HEK293 (cell line): Measurements from ENCODE around the gene ACYP1.

Experiments used
- CTCF ChIA-PET: fragments of 350-600 bp; formaldehyde crosslinking; extraction: SDS; loops from one replicate; lab custom pipeline; 2021; ENCODE audit warnings: antibody characterized with exemption; lab: Yijun Ruan, JAX
- POLR2A ChIA-PET: fragments of 300-600 bp; formaldehyde crosslinking; extraction: SDS; loops from one replicate; lab custom pipeline; 2020; ENCODE audit warnings: antibody characterized with exemption, inconsistent platforms; lab: Yijun Ruan, JAX
- H3K27ac ChIP-seq: fragments of 200-500 bp; sonication (Bioruptor generic); 2 replicates; pipeline ENCODE4 v1.5.1; 2014; ENCODE audit warnings: low read depth, low read length, control low read depth, inconsistent platforms; ENCODE audit errors: extremely low read depth
- H3K36me3 ChIP-seq, 2 experiments: fragments of 200-500 bp in 1 of 2; sonication (Bioruptor generic) in 1 of 2; 1 replicate in 1 of 2; 2 replicates in 1 of 2; pipeline ENCODE4 v1.5.1; 2014 to 2017; ENCODE audit warnings: inconsistent platforms in 2 of 2, low read length in 2 of 2; ENCODE audit not compliant: control insufficient read depth in 2 of 2, insufficient read depth in 1 of 2
- H3K4me1 ChIP-seq: fragments of 200-500 bp; sonication (Bioruptor generic); 2 replicates; pipeline ENCODE4 v1.5.1; 2014; ENCODE audit warnings: mild to moderate bottlenecking, low read length, inconsistent platforms; ENCODE audit not compliant: control insufficient read depth, insufficient read depth
- H3K4me3 ChIP-seq: 2 replicates; pipeline ENCODE4 v1.5.1; 2011; ENCODE audit warnings: low read depth, mild to moderate bottlenecking, control low read depth, low read length, moderate library complexity
- H3K9me3 ChIP-seq: fragments of 200-500 bp; sonication (Bioruptor generic); 2 replicates; pipeline ENCODE4 v1.5.1; 2014; ENCODE audit warnings: low read depth, low read length, inconsistent platforms; ENCODE audit not compliant: control insufficient read depth, insufficient read depth
- KLF1 ChIP-seq: fragments of 450-650 bp; formaldehyde crosslinking; IDR thresholded peaks from 2 replicates; pipeline ENCODE4 v1.5.1; 2016; ENCODE audit warnings: missing biosample characterization, missing genetic modification characterization
- KLF16 ChIP-seq: fragments of 450-650 bp; formaldehyde crosslinking; IDR thresholded peaks from 2 replicates; pipeline ENCODE4 v1.5.1; 2017; ENCODE audit warnings: missing biosample characterization, missing genetic modification characterization
- SETDB1 ChIP-seq: IDR thresholded peaks from one replicate; pipeline ENCODE4 v1.6.1; 2017; ENCODE audit warnings: mild to moderate bottlenecking, low read length, moderate library complexity, mixed read lengths; ENCODE audit not compliant: insufficient read length
- ZFP37 ChIP-seq: fragments of 450-650 bp; formaldehyde crosslinking; IDR thresholded peaks from 2 replicates; pipeline ENCODE4 v1.5.1; 2016; ENCODE audit warnings: missing biosample characterization, missing genetic modification characterization
- ZNF146 ChIP-seq: fragments of 450-650 bp; formaldehyde crosslinking; IDR thresholded peaks from 2 replicates; pipeline ENCODE4 v1.5.1; 2016; ENCODE audit warnings: missing biosample characterization, missing genetic modification characterization
- ZNF155 ChIP-seq: fragments of 450-650 bp; formaldehyde crosslinking; IDR thresholded peaks from 2 replicates; pipeline ENCODE4 v1.5.1; 2016; ENCODE audit warnings: missing biosample characterization, missing genetic modification characterization
- ZNF19 ChIP-seq: fragments of 450-650 bp; formaldehyde crosslinking; IDR thresholded peaks from 2 replicates; pipeline ENCODE4; 2016; ENCODE audit warnings: missing biosample characterization, missing genetic modification characterization, low read depth
- ZNF350 ChIP-seq: fragments of 450-650 bp; formaldehyde crosslinking; IDR thresholded peaks from 2 replicates; pipeline ENCODE4 v1.5.0; 2017; ENCODE audit warnings: missing biosample characterization, mild to moderate bottlenecking, missing genetic modification characterization
- ZNF394 ChIP-seq: fragments of 450-650 bp; formaldehyde crosslinking; IDR thresholded peaks from 2 replicates; pipeline ENCODE4 v1.5.1; 2016; ENCODE audit warnings: missing biosample characterization, missing genetic modification characterization, mild to moderate bottlenecking, moderate library complexity, borderline replicate concordance
- ZNF433 ChIP-seq: fragments of 450-650 bp; formaldehyde crosslinking; IDR thresholded peaks from 2 replicates; pipeline ENCODE4 v1.5.1; 2016; ENCODE audit warnings: missing biosample characterization, missing genetic modification characterization, low read depth
- ZNF596 ChIP-seq: fragments of 450-650 bp; IDR thresholded peaks from 2 replicates; pipeline ENCODE4 v1.5.0; 2018; ENCODE audit warnings: missing biosample characterization, mild to moderate bottlenecking, missing genetic modification characterization, moderate library complexity
- ZNF610 ChIP-seq: fragments of 450-650 bp; formaldehyde crosslinking; IDR thresholded peaks from 2 replicates; pipeline ENCODE4 v1.5.1; 2016; ENCODE audit warnings: missing biosample characterization, missing genetic modification characterization, borderline replicate concordance
- ZNF624 ChIP-seq: fragments of 450-650 bp; formaldehyde crosslinking; IDR thresholded peaks from 2 replicates; pipeline ENCODE4 v1.5.1; 2017; ENCODE audit warnings: missing biosample characterization, missing genetic modification characterization
- ZNF654 ChIP-seq: fragments of 450-650 bp; formaldehyde crosslinking; IDR thresholded peaks from 2 replicates; pipeline ENCODE4 v1.5.1; 2016; ENCODE audit warnings: low read depth, missing biosample characterization, missing genetic modification characterization
- ZNF701 ChIP-seq: fragments of 450-650 bp; formaldehyde crosslinking; IDR thresholded peaks from 2 replicates; pipeline ENCODE4 v1.5.1; 2016; ENCODE audit warnings: missing biosample characterization, missing genetic modification characterization
- ZNF768 ChIP-seq: fragments of 450-650 bp; formaldehyde crosslinking; IDR thresholded peaks from 2 replicates; pipeline ENCODE4 v1.5.1; 2018; ENCODE audit warnings: missing biosample characterization, mild to moderate bottlenecking, missing genetic modification characterization
- ZNF791 ChIP-seq: fragments of 450-650 bp; formaldehyde crosslinking; IDR thresholded peaks from 2 replicates; pipeline ENCODE4 v1.5.1; 2016; ENCODE audit warnings: missing biosample characterization, missing genetic modification characterization
- TF ChIP-seq, protein P1 (sequence below): fragments of 450-650 bp; formaldehyde crosslinking; IDR thresholded peaks from 2 replicates; pipeline ENCODE4 v1.5.1; 2016; ENCODE audit warnings: missing biosample characterization, missing genetic modification characterization
- TF ChIP-seq, protein P2 (sequence below): fragments of 450-650 bp; formaldehyde crosslinking; IDR thresholded peaks from 2 replicates; pipeline ENCODE4 v1.5.1; 2017; ENCODE audit warnings: missing biosample characterization, mild to moderate bottlenecking, missing genetic modification characterization, moderate library complexity
- TF ChIP-seq, protein P3 (sequence below): fragments of 450-650 bp; formaldehyde crosslinking; conservative IDR thresholded peaks from 2 replicates; pipeline ENCODE4 v1.5.1; 2016; ENCODE audit warnings: low read depth, missing biosample characterization, missing genetic modification characterization
- TF ChIP-seq, protein P4 (sequence below): fragments of 450-650 bp; formaldehyde crosslinking; IDR thresholded peaks from 2 replicates; pipeline ENCODE4 v1.5.1; 2016; ENCODE audit warnings: missing biosample characterization, missing genetic modification characterization
- TF ChIP-seq, protein P5 (sequence below): fragments of 450-650 bp; formaldehyde crosslinking; IDR thresholded peaks from 2 replicates; pipeline ENCODE4; 2016; ENCODE audit warnings: missing biosample characterization, missing genetic modification characterization

The ACYP1 gene

DNA sequence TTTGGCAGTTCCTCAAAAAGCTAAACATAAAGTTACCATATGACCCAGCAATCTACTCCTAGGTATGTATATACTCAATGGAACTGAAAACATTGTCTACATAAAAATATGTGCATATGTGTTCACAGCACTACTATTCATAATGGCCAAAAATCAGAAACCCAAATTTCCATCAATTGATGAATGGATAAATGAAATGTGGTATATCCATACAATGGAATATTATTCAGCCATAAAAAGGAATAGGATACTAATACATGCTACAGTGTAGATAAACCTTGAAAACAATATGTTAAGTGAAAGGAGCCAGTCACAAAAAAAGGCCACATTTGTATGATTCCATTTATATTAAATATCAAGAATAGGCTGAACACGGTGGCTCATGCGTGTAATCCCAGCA, 3.4 kb downstream of the ACYP1 start:
- Histone ChIP-seq H3K36me3 (peaks cover 15% of the 10 kb centered on the region in 2 experiments), H3K4me1 (no peaks in the 10 kb centered on the region), H3K27ac (no peak overlapping the region), H3K9me3 (no peaks in the 10 kb centered on the region), H3K4me3 (no peak overlapping the region)
- ChIA-PET POLR2A (no interaction called here), CTCF (no interaction called here)
- TF ChIP-seq ZNF394 (tag by site-specific recombination), result no peak
- TF ChIP-seq ZNF19 (tag by site-specific recombination), result no peak
- peak; percentile 90 for TF ChIP-seq ZNF146 (tag by site-specific recombination)
- TF ChIP-seq, protein P1, sequence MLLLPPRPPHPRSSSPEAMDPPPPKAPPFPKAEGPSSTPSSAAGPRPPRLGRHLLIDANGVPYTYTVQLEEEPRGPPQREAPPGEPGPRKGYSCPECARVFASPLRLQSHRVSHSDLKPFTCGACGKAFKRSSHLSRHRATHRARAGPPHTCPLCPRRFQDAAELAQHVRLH (tag by site-specific recombination), result peak; percentile 62; the same call in 1 of the 2 replicates
- TF ChIP-seq SETDB1, result peak; percentile 13

DNA sequence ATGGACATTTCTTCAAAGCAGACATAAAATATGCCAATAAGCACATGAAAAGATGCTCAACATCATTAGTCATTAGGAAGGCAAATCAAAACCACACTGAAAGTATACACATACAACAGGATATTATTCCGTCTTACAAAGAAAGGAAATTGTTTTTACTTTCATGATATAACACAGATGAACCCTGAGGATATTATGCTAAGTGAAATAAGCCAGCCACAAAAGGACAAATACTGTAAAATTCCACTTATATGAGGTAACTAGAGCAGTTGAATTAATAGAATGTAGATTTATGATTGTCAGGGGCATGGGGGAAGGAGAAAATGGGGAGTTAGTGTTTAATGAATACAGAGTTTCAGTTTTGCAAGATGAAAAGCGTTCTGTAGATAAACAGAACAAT, 4.2 kb downstream of the ACYP1 start:
- ChIA-PET CTCF (no interaction called here), POLR2A (no interaction called here)
- Histone ChIP-seq H3K36me3 (peaks cover 15% of the 10 kb centered on the region in 2 experiments), H3K4me1 (no peaks in the 10 kb centered on the region), H3K4me3 (no peak overlapping the region), H3K9me3 (no peaks in the 10 kb centered on the region), H3K27ac (no peak overlapping the region)
- TF ChIP-seq ZNF610 (tag by site-specific recombination), result no peak
- TF ChIP-seq ZNF654, result no peak
- TF ChIP-seq ZNF768 (tag by site-specific recombination), result no peak
- no peak for TF ChIP-seq ZNF701 (tag by site-specific recombination)
- TF ChIP-seq ZNF596, result no peak
- TF ChIP-seq ZNF155, result no peak
- TF ChIP-seq, protein P2, sequence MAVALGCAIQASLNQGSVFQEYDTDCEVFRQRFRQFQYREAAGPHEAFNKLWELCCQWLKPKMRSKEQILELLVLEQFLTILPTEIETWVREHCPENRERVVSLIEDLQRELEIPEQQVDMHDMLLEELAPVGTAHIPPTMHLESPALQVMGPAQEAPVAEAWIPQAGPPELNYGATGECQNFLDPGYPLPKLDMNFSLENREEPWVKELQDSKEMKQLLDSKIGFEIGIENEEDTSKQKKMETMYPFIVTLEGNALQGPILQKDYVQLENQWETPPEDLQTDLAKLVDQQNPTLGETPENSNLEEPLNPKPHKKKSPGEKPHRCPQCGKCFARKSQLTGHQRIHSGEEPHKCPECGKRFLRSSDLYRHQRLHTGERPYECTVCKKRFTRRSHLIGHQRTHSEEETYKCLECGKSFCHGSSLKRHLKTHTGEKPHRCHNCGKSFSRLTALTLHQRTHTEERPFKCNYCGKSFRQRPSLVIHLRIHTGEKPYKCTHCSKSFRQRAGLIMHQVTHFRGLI (tag by site-specific recombination), result no peak
- no peak for TF ChIP-seq KLF16 (tag by site-specific recombination)
- no peak for TF ChIP-seq KLF1
- TF ChIP-seq ZNF791 (tag by site-specific recombination), result no peak
- no peak for TF ChIP-seq ZNF350 (tag by site-specific recombination)
- TF ChIP-seq, protein P3, sequence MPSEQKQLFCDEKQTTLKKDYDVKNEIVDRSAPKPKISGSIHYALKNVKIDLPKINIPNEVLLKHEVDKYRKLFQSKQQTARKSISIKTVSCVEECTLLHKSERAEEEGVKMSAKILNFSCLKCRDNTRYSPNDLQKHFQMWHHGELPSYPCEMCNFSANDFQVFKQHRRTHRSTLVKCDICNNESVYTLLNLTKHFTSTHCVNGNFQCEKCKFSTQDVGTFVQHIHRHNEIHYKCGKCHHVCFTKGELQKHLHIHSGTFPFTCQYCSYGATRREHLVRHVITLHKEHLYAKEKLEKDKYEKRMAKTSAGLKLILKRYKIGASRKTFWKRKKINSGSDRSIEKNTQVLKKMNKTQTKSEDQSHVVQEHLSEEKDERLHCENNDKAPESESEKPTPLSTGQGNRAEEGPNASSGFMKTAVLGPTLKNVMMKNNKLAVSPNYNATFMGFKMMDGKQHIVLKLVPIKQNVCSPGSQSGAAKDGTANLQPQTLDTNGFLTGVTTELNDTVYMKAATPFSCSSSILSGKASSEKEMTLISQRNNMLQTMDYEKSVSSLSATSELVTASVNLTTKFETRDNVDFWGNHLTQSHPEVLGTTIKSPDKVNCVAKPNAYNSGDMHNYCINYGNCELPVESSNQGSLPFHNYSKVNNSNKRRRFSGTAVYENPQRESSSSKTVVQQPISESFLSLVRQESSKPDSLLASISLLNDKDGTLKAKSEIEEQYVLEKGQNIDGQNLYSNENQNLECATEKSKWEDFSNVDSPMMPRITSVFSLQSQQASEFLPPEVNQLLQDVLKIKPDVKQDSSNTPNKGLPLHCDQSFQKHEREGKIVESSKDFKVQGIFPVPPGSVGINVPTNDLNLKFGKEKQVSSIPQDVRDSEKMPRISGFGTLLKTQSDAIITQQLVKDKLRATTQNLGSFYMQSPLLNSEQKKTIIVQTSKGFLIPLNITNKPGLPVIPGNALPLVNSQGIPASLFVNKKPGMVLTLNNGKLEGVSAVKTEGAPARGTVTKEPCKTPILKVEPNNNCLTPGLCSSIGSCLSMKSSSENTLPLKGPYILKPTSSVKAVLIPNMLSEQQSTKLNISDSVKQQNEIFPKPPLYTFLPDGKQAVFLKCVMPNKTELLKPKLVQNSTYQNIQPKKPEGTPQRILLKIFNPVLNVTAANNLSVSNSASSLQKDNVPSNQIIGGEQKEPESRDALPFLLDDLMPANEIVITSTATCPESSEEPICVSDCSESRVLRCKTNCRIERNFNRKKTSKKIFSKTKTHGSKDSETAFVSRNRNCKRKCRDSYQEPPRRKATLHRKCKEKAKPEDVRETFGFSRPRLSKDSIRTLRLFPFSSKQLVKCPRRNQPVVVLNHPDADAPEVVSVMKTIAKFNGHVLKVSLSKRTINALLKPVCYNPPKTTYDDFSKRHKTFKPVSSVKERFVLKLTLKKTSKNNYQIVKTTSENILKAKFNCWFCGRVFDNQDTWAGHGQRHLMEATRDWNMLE (tag by site-specific recombination), result no peak
- no peak for TF ChIP-seq ZFP37 (tag by site-specific recombination)
- TF ChIP-seq, protein P4, sequence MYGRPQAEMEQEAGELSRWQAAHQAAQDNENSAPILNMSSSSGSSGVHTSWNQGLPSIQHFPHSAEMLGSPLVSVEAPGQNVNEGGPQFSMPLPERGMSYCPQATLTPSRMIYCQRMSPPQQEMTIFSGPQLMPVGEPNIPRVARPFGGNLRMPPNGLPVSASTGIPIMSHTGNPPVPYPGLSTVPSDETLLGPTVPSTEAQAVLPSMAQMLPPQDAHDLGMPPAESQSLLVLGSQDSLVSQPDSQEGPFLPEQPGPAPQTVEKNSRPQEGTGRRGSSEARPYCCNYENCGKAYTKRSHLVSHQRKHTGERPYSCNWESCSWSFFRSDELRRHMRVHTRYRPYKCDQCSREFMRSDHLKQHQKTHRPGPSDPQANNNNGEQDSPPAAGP (tag by site-specific recombination), result no peak
- no peak for TF ChIP-seq ZNF433
- TF ChIP-seq, protein P5, sequence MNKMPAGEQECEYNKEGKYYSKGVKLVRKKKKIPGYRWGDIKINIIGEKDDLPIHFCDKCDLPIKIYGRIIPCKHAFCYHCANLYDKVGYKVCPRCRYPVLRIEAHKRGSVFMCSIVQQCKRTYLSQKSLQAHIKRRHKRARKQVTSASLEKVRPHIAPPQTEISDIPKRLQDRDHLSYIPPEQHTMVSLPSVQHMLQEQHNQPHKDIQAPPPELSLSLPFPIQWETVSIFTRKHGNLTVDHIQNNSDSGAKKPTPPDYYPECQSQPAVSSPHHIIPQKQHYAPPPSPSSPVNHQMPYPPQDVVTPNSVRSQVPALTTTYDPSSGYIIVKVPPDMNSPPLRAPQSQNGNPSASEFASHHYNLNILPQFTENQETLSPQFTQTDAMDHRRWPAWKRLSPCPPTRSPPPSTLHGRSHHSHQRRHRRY (tag by site-specific recombination), result no peak
- TF ChIP-seq ZNF624, result no peak
